ENCODE data around the gene PANX2.
A peak's percentile ranks its signal among the peaks of the same experiment; 100 is the strongest.

PANX2 gene

DNA sequence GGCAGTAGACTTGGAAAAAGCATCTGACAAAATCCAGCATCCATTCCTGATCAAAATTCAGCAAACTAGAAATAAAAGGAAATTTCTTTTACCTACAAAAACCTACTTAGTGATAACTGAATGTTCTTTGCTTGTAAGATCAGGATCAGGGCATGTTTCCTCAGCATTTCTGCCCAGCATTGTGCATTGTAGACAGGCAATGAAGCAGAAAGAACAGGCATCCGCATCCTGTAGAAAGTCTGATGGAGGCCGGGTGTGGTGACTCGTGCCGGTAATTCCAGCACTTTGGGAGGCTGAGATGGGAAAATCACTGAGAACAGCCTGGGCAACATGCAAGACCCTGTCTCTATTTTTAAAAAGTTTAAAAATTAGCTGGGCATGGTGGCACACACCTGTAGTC is 32.5 kb upstream of the PANX2 start:
- Histone ChIP-seq H3K4me1 (ENCODE audit: control insufficient read depth in 1 of 2, insufficient read depth in 2 of 2, low read length in 2 of 2) (peaks cover 4 to 5% of the 10 kb centered on the region in 2 donors), H3K36me3 (ENCODE audit: control insufficient read depth in 1 of 2, insufficient read depth in 2 of 2, low read length in 2 of 2) (no peaks in the 10 kb centered on the region), H3K4me3 (ENCODE audit: low read depth in 1 of 2, low read length in 2 of 2) (no peak overlapping the region), H3K27me3 (ENCODE audit: control insufficient read depth in 1 of 2, insufficient read depth in 2 of 2, low read length in 2 of 2) (peaks cover 0 to 4% of the 10 kb centered on the region in 2 donors), H3K9me3 (ENCODE audit: control insufficient read depth in 1 of 2, low read length in 2 of 2) (no peaks in the 10 kb centered on the region), H3K27ac (ENCODE audit: low read depth, low read length) (no peak overlapping the region), H3K9ac (ENCODE audit: low read depth in 1 of 2, low read length in 2 of 2) (no peak overlapping the region)

DNA sequence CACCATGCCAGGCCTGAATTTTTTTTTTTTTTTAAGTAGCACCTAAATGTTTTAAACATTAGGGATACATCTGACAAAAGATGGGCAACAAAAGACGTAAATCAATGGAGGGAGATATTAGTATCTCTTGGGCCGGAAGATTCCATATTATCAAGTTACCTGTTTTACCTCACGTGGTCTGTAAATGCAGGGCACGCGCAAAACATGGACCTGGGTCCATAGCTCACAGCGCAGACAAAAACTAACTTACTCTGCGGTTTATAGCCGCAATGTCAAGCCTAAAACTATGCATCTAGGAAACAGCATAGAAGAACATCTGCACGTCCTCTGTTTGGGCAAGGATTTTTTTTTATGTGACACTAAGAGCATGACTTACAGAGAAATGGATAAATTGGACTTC is 31.5 kb upstream of the PANX2 start:
- H3K27ac ChIP-seq (ENCODE audit: low read depth, low read length): no peak overlapping the region
- H3K9me3 ChIP-seq (ENCODE audit: control insufficient read depth in 1 of 2, low read length in 2 of 2): no peaks in the 10 kb centered on the region
- peaks cover 4 to 5% of the 10 kb centered on the region in 2 donors for H3K4me1 ChIP-seq (ENCODE audit: control insufficient read depth in 1 of 2, insufficient read depth in 2 of 2, low read length in 2 of 2)
- H3K4me3 ChIP-seq (ENCODE audit: low read depth in 1 of 2, low read length in 2 of 2): no peak overlapping the region
- peaks cover 0 to 9% of the 10 kb centered on the region in 2 donors for H3K27me3 ChIP-seq (ENCODE audit: control insufficient read depth in 1 of 2, insufficient read depth in 2 of 2, low read length in 2 of 2)
- H3K9ac ChIP-seq (ENCODE audit: low read depth in 1 of 2, low read length in 2 of 2): no peak overlapping the region
- H3K36me3 ChIP-seq (ENCODE audit: control insufficient read depth in 1 of 2, insufficient read depth in 2 of 2, low read length in 2 of 2): no peaks in the 10 kb centered on the region

DNA sequence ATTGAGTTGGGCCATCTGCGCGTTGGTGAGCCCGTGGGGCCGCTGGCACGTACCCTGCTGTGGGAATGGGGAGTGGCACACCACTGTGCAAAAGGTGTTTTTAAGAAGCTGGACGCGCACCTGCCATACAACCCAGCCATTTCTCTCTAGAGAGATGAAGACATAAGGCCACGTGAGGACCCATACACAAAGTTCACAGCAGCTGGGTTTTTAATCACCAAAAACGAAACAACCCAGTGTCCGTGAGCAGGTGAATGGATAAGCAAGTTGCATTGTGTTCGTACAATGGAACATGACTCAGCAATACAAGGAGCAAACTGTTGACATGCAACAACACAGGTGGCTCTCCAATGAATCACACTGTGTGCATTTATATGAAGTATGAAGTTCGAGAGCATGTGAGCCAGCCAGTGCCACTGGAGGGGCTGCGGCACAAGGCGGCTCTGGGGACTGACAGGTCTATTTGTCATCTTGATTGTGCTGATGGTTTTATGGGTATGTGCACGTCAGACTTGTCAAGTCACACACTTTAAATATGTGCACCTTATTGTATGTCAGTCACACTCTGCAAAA is 30.6 kb upstream of the PANX2 start:
- H3K9ac ChIP-seq (ENCODE audit: low read depth in 1 of 2, low read length in 2 of 2): no peak overlapping the region
- H3K27ac ChIP-seq (ENCODE audit: low read depth, low read length): no peak overlapping the region
- peaks cover 4 to 5% of the 10 kb centered on the region in 2 donors for H3K4me1 ChIP-seq (ENCODE audit: control insufficient read depth in 1 of 2, insufficient read depth in 2 of 2, low read length in 2 of 2)
- H3K27me3 ChIP-seq (ENCODE audit: control insufficient read depth in 1 of 2, insufficient read depth in 2 of 2, low read length in 2 of 2): peaks cover 0 to 10% of the 10 kb centered on the region in 2 donors
- no peaks in the 10 kb centered on the region for H3K36me3 ChIP-seq (ENCODE audit: control insufficient read depth in 1 of 2, insufficient read depth in 2 of 2, low read length in 2 of 2)
- H3K4me3 ChIP-seq (ENCODE audit: low read depth in 1 of 2, low read length in 2 of 2): peak overlapping the region; percentile 4 to 17
- no peaks in the 10 kb centered on the region for H3K9me3 ChIP-seq (ENCODE audit: control insufficient read depth in 1 of 2, low read length in 2 of 2)

DNA sequence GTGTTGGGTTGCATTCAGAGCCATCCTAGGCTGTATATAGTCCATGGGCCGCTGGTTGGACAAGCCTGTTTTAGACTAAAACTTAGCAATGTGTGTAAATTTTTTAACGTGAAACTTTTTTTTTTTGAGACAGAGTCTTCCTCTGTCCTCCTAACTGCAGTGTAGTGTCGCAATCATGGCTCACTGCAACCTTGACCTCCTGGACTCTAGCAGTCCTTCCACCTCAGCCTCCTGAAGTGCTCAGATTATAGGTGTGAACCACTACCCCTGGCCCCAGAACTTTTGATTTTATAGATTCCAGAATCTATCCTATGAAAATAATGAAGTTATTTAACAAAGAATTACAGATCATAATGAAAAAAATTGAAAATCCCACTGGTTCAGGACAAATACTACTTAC is 29.9 kb upstream of the PANX2 start:
- H3K9ac ChIP-seq (ENCODE audit: low read depth in 1 of 2, low read length in 2 of 2): no peak overlapping the region
- peaks cover 0 to 10% of the 10 kb centered on the region in 2 donors for H3K27me3 ChIP-seq (ENCODE audit: control insufficient read depth in 1 of 2, insufficient read depth in 2 of 2, low read length in 2 of 2)
- H3K4me3 ChIP-seq (ENCODE audit: low read depth in 1 of 2, low read length in 2 of 2): no peak overlapping the region
- H3K36me3 ChIP-seq (ENCODE audit: control insufficient read depth in 1 of 2, insufficient read depth in 2 of 2, low read length in 2 of 2): no peaks in the 10 kb centered on the region
- no peak overlapping the region for H3K27ac ChIP-seq (ENCODE audit: low read depth, low read length)
- H3K4me1 ChIP-seq (ENCODE audit: control insufficient read depth in 1 of 2, insufficient read depth in 2 of 2, low read length in 2 of 2): peaks cover 4 to 5% of the 10 kb centered on the region in 2 donors
- no peaks in the 10 kb centered on the region for H3K9me3 ChIP-seq (ENCODE audit: control insufficient read depth in 1 of 2, low read length in 2 of 2)

DNA sequence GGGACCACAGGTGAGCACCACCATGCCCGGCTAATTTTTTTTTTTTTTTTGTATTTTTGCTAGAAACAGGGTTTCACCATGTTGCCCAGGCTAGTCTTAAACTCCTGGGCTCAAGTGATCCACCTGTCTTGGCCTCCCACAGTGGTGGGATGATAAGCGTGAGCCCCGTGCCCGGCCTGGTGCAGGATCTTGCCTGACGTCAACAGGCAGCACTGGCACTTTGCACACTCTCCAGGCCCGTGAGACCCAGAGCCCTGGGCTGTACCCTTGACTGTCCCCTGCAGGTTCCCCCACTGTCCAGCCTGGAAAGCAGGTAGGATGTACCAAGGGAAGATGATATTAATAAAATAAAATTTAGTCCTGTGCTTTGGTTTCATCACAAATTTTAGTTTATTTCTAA is 29.1 kb upstream of the PANX2 start:
- Histone ChIP-seq H3K27me3 (ENCODE audit: control insufficient read depth in 1 of 2, insufficient read depth in 2 of 2, low read length in 2 of 2) (peaks cover 0 to 10% of the 10 kb centered on the region in 2 donors), H3K4me3 (ENCODE audit: low read depth in 1 of 2, low read length in 2 of 2) (no peak overlapping the region), H3K9me3 (ENCODE audit: control insufficient read depth in 1 of 2, low read length in 2 of 2) (no peaks in the 10 kb centered on the region), H3K27ac (ENCODE audit: low read depth, low read length) (no peak overlapping the region), H3K9ac (ENCODE audit: low read depth in 1 of 2, low read length in 2 of 2) (no peak overlapping the region), H3K36me3 (ENCODE audit: control insufficient read depth in 1 of 2, insufficient read depth in 2 of 2, low read length in 2 of 2) (no peaks in the 10 kb centered on the region), H3K4me1 (ENCODE audit: control insufficient read depth in 1 of 2, insufficient read depth in 2 of 2, low read length in 2 of 2) (peaks cover 5 to 13% of the 10 kb centered on the region in 2 donors)

DNA sequence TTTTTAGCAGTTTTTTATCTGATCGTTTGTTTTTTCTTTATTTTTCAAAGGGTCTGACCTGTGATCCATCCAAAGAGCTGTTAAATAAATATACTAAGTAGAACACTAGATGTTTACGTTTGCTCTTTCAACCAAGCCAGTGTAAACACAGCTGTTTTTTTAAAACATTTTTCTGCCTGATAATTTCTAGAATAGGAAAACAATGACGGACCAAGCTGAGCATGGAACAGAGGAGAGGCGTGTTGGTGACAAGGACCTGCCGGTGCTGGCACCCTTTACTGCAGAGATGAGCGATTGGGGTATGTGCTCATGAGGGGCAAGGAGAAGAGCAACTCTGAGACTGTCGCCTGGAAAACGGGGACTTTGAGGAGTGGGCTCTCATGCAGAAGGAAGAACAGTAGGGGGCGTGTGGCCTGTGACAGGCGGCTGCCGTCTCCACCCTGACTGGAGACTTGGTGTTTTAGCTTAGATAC is 28.6 kb upstream of the PANX2 start:
- H3K27ac ChIP-seq (ENCODE audit: low read depth, low read length): no peak overlapping the region
- H3K4me3 ChIP-seq (ENCODE audit: low read depth in 1 of 2, low read length in 2 of 2): no peak overlapping the region
- H3K9me3 ChIP-seq (ENCODE audit: control insufficient read depth in 1 of 2, low read length in 2 of 2): no peaks in the 10 kb centered on the region
- H3K27me3 ChIP-seq (ENCODE audit: control insufficient read depth in 1 of 2, insufficient read depth in 2 of 2, low read length in 2 of 2): peaks cover 0 to 10% of the 10 kb centered on the region in 2 donors
- H3K36me3 ChIP-seq (ENCODE audit: control insufficient read depth in 1 of 2, insufficient read depth in 2 of 2, low read length in 2 of 2): no peaks in the 10 kb centered on the region
- no peak overlapping the region for H3K9ac ChIP-seq (ENCODE audit: low read depth in 1 of 2, low read length in 2 of 2)
- peaks cover 5 to 17% of the 10 kb centered on the region in 2 donors for H3K4me1 ChIP-seq (ENCODE audit: control insufficient read depth in 1 of 2, insufficient read depth in 2 of 2, low read length in 2 of 2)

DNA sequence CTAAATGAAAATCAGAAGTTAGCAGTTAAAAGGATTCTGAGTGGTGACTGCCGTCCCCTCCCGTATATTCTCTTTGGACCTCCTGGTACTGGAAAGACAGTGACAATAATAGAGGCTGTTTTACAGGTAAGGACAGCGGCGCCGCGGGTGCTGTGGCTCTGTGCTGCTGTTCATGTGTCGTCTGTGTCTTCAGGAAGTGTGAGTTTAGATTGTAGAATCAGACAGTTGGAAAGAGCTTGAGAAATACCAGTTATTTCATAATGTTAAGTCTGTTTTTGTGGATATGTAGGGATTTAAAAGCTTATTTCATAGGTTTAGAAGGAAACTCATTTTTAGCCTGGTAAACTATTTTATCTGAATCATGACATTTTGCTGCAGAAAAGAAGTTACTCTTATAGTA is 27.4 kb upstream of the PANX2 start:
- H3K27me3 ChIP-seq (ENCODE audit: control insufficient read depth in 1 of 2, insufficient read depth in 2 of 2, low read length in 2 of 2): peaks cover 0 to 10% of the 10 kb centered on the region in 2 donors
- H3K27ac ChIP-seq (ENCODE audit: low read depth, low read length): no peak overlapping the region
- peaks cover 5 to 25% of the 10 kb centered on the region in 2 donors for H3K4me1 ChIP-seq (ENCODE audit: control insufficient read depth in 1 of 2, insufficient read depth in 2 of 2, low read length in 2 of 2)
- no peak overlapping the region for H3K9ac ChIP-seq (ENCODE audit: low read depth in 1 of 2, low read length in 2 of 2)
- H3K36me3 ChIP-seq (ENCODE audit: control insufficient read depth in 1 of 2, insufficient read depth in 2 of 2, low read length in 2 of 2): no peaks in the 10 kb centered on the region
- no peaks in the 10 kb centered on the region for H3K9me3 ChIP-seq (ENCODE audit: control insufficient read depth in 1 of 2, low read length in 2 of 2)
- H3K4me3 ChIP-seq (ENCODE audit: low read depth in 1 of 2, low read length in 2 of 2): no peak overlapping the region

DNA sequence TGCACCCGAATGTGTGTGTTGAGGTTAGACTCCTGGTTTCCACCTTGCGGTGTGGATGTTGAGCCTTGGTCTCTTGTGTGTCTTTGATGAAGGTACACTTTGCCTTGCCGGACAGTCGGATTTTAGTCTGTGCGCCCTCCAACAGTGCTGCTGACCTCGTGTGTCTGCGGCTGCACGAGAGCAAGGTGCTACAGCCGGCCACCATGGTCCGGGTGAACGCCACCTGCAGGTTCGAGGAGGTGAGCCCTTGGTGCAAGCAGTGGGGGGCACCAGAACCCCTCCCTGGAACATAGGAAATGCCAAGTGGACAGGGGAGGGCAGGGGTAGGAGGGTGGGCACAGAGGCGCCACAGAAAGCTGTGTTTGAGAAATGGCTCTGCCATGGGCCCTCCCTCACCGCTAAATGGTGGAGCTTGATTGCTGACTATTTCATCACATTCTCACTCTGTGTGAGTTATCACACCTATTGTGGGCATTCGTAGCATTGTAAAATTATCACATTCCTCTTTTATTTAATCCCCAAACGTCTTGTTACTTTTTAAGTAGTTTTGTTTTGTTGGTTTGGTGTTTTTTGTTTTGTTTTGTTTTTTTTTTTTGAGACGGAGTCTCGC is 26.4 kb upstream of the PANX2 start:
- H3K4me3 ChIP-seq (ENCODE audit: low read depth in 1 of 2, low read length in 2 of 2): no peak overlapping the region
- H3K4me1 ChIP-seq (ENCODE audit: control insufficient read depth in 1 of 2, insufficient read depth in 2 of 2, low read length in 2 of 2): peaks cover 5 to 25% of the 10 kb centered on the region in 2 donors
- H3K36me3 ChIP-seq (ENCODE audit: control insufficient read depth in 1 of 2, insufficient read depth in 2 of 2, low read length in 2 of 2): no peaks in the 10 kb centered on the region
- H3K27ac ChIP-seq (ENCODE audit: low read depth, low read length): no peak overlapping the region
- H3K9ac ChIP-seq (ENCODE audit: low read depth in 1 of 2, low read length in 2 of 2): no peak overlapping the region
- H3K9me3 ChIP-seq (ENCODE audit: control insufficient read depth in 1 of 2, low read length in 2 of 2): no peaks in the 10 kb centered on the region
- H3K27me3 ChIP-seq (ENCODE audit: control insufficient read depth in 1 of 2, insufficient read depth in 2 of 2, low read length in 2 of 2): peaks cover 0 to 10% of the 10 kb centered on the region in 2 donors

DNA sequence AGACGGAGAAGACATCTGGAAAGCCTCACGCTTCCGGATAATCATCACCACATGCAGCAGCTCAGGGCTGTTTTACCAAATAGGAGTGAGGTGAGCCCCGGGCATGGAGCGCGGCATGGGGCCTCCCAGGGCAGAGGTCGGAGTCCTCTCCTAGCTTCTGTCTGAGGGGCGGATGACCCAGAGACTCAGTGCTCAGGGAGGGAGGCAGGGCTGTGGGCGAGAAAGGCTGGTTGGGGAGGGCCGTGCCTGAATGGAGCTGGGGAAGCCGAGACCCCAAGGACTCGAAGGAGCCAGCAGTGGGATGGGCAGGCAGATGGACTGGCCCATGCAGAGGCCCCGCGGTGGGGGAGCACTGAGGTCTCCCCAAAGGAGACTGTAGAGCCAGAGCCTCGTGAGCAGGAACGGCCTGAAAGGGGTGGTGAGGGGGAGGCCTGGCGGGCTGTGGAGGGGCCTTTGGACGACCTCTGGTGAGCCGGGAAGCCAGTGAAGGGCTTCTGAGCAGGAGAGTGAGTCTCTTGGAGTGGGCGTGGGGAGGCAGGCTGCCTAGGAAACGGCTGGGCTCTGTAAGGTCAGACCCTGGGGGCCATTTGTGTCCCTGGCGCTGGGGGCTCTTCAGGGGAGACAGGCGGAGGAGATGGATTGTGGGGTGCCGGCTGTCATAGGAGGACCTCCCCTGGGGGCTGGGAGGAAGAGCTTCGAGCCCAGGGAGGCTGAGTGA is 24.7 kb upstream of the PANX2 start:
- no peaks in the 10 kb centered on the region for H3K9me3 ChIP-seq (ENCODE audit: control insufficient read depth in 1 of 2, low read length in 2 of 2)
- H3K4me1 ChIP-seq (ENCODE audit: control insufficient read depth in 1 of 2, insufficient read depth in 2 of 2, low read length in 2 of 2): peaks cover 0 to 21% of the 10 kb centered on the region in 2 donors
- H3K27me3 ChIP-seq (ENCODE audit: control insufficient read depth in 1 of 2, insufficient read depth in 2 of 2, low read length in 2 of 2): peaks cover 0 to 10% of the 10 kb centered on the region in 2 donors
- no peak overlapping the region for H3K9ac ChIP-seq (ENCODE audit: low read depth in 1 of 2, low read length in 2 of 2)
- H3K4me3 ChIP-seq (ENCODE audit: low read depth in 1 of 2, low read length in 2 of 2): no peak overlapping the region
- H3K27ac ChIP-seq (ENCODE audit: low read depth, low read length): no peak overlapping the region
- H3K36me3 ChIP-seq (ENCODE audit: control insufficient read depth in 1 of 2, insufficient read depth in 2 of 2, low read length in 2 of 2): no peaks in the 10 kb centered on the region
